Epithelial cell of esophagus (primary cell): ENCODE results near the gene MGST2.
A peak's percentile ranks its signal among the peaks of the same experiment; 100 is the strongest.

Experiments used
- DNase-seq: peaks from one replicate; pipeline ENCODE4 v3.0.0; 2010; ENCODE audit warnings: low read depth
- H3K4me3 ChIP-seq: 2 replicates; pipeline ENCODE4 v1.5.1; 2011; ENCODE audit warnings: mild to moderate bottlenecking, low read length, control low read depth
- CTCF ChIP-seq: IDR thresholded peaks from 2 replicates; pipeline ENCODE4 v1.5.1; 2011; ENCODE audit warnings: low read depth, mild to moderate bottlenecking, low read length, control low read depth, inconsistent platforms; ENCODE audit not compliant: insufficient read depth; ENCODE audit errors: missing control alignments

The MGST2 gene

GRCh38 chr4:139665690-139666529, at the start of gene MGST2:
Gene MGST2 (plus strand): TSS chr4:139665819. CDS start chr4:139666020, 201 bp downstream.
- H3K4me3 ChIP-seq = peak within 1 kb of the TSS; percentile 52
- peak; percentile 70 for DNase-seq
- TF ChIP-seq CTCF = no peak

- no peak for DNase-seq
- peak; percentile 32 for TF ChIP-seq CTCF
- H3K4me3 ChIP-seq = no peak overlapping the region
Measured at GRCh38 chr4:139617702-139618490, 47.7 kb upstream of the MGST2 start.

- DNase-seq = peak; percentile 62
- TF ChIP-seq CTCF = peak; percentile 69
- H3K4me3 ChIP-seq = no peak overlapping the region
Measured at GRCh38 chr4:139619644-139620043, 46.0 kb upstream of the MGST2 start.

- DNase-seq = no peak
- no peak overlapping the region for H3K4me3 ChIP-seq
- TF ChIP-seq CTCF = no peak
Measured at GRCh38 chr4:139622901-139623381, 42.7 kb upstream of the MGST2 start.

GRCh38 chr4:139624441-139625092, 41.1 kb upstream of the MGST2 start:
- DNase-seq = no peak
- TF ChIP-seq CTCF = no peak

GRCh38 chr4:139625093-139625455, 40.5 kb upstream of the MGST2 start:
- no peak for TF ChIP-seq CTCF
- DNase-seq = no peak
- H3K4me3 ChIP-seq = no peak overlapping the region

More at GRCh38 chr4:139624441-139625092, 41.1 kb upstream of the MGST2 start:
- H3K4me3 ChIP-seq = no peak overlapping the region
